WERI-Rb-1 (cell line): ENCODE data around the gene FNDC4.

Experiments
- DNase-seq: peaks from one replicate; pipeline ENCODE4 v3.0.0-alpha.2; 2020
- H3K27ac ChIP-seq: fragments of 250-450 bp; sonication (Bioruptor Pico); 2 replicates; pipeline ENCODE4 v1.5.1; 2020; ENCODE audit warnings: mild to moderate bottlenecking, moderate library complexity
- H3K27me3 ChIP-seq: fragments of 250-450 bp; sonication (Bioruptor Pico); 2 replicates; pipeline ENCODE4 v1.5.1; 2021; ENCODE audit warnings: mild to moderate bottlenecking, low read depth, moderate library complexity; ENCODE audit not compliant: insufficient read depth, severe bottlenecking
- H3K36me3 ChIP-seq: fragments of 250-450 bp; sonication (Bioruptor Pico); 2 replicates; pipeline ENCODE4 v1.5.1; 2020; ENCODE audit warnings: mild to moderate bottlenecking, moderate library complexity
- H3K4me3 ChIP-seq: 2 replicates; pipeline ENCODE4 v1.5.1; 2011; ENCODE audit warnings: low read depth, mild to moderate bottlenecking, control low read depth, low read length
- H3K9me3 ChIP-seq: fragments of 250-450 bp; sonication (Bioruptor Pico); 2 replicates; pipeline ENCODE4 v1.5.1; 2021; ENCODE audit warnings: mild to moderate bottlenecking, moderate library complexity; ENCODE audit not compliant: severe bottlenecking
- TF ChIP-seq, protein P1 (sequence below): IDR thresholded peaks from 2 replicates; pipeline ENCODE4 v1.5.1; 2011; ENCODE audit warnings: low read depth, mild to moderate bottlenecking, control low read depth, inconsistent platforms, low read length

FNDC4 gene

DNA sequence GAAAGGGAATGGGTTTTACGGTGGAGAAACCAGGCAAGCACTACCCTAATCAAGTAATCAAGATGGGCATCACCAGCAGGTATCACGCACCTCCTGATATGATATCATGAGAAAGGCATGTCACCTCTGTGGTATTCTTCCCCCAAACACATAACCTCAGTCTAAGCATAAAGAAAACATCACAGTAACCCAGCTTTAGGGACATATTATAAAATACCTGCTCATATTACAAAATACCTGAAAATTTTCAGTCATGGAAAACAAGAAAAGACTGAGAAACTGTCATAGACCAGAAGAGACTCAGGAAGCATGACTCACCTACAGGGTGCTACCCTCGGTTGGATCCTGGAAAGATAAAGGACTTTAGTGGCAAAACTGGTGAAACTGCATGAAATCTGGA, 32.2 kb upstream of the FNDC4 start:
- Histone ChIP-seq H3K27ac (no peak overlapping the region), H3K27me3 (no peaks in the 10 kb centered on the region), H3K36me3 (no peaks in the 10 kb centered on the region), H3K4me3 (no peak overlapping the region), H3K9me3 (no peaks in the 10 kb centered on the region)
- no peak for DNase-seq
- TF ChIP-seq, protein P1, sequence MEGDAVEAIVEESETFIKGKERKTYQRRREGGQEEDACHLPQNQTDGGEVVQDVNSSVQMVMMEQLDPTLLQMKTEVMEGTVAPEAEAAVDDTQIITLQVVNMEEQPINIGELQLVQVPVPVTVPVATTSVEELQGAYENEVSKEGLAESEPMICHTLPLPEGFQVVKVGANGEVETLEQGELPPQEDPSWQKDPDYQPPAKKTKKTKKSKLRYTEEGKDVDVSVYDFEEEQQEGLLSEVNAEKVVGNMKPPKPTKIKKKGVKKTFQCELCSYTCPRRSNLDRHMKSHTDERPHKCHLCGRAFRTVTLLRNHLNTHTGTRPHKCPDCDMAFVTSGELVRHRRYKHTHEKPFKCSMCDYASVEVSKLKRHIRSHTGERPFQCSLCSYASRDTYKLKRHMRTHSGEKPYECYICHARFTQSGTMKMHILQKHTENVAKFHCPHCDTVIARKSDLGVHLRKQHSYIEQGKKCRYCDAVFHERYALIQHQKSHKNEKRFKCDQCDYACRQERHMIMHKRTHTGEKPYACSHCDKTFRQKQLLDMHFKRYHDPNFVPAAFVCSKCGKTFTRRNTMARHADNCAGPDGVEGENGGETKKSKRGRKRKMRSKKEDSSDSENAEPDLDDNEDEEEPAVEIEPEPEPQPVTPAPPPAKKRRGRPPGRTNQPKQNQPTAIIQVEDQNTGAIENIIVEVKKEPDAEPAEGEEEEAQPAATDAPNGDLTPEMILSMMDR, result no peak

DNA sequence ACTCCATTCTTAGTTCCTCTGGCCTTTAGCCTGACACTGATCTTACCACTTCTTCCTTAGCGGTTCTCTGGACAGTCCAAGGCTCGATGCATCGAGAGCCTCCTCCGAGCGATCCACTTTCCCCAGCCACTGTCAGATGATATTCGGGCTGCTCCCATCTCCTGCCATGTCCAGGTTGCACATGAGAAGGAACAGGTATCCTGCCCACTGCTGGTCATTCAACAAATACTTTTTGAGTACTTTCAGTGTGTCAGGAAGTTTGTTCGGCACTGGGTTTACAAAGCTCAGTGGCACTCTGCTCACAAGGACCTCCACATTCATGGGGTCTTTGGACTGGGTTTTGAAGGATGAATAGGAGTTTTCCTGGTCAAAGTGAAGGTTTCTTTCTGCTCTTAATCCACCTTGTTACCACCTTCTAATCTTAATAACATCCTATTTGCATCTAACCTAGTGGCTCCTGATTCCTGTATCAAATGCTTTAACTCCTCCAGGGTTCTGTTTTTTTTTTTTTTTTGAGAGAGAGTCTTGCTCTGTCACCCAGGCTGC, 27.5 kb upstream of the FNDC4 start:
- no peak for DNase-seq
- H3K9me3 ChIP-seq, result no peaks in the 10 kb centered on the region
- no peaks in the 10 kb centered on the region for H3K27me3 ChIP-seq
- no peak overlapping the region for H3K27ac ChIP-seq
- TF ChIP-seq, protein P1, result 0 out of 2 replicates have a peak, but pooled peaks have one; percentile 3
- no peak overlapping the region for H3K4me3 ChIP-seq
- no peaks in the 10 kb centered on the region for H3K36me3 ChIP-seq

DNA sequence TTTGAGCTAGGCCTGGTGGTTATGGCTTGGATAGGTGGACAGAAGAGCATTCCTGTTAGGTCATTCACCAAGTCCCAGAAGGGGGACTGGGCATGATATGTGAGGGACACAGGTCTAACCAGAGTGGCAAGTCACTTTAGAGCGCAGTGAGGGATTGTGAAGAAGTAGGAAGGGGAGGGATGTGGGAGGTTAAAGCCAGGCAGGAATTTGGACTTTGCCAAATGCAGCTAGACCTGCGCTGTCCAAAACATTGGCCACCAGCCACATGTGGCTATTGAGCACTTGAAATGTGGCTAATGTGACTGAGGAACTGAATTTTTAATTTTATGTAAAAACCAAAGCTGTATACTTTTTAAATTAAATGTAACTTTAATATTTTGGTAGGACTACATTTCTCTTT, 25.3 kb upstream of the FNDC4 start:
- no peak overlapping the region for H3K4me3 ChIP-seq
- H3K27ac ChIP-seq, result no peak overlapping the region
- DNase-seq, result no peak
- H3K27me3 ChIP-seq, result no peaks in the 10 kb centered on the region
- TF ChIP-seq, protein P1, result no peak
- H3K9me3 ChIP-seq, result no peaks in the 10 kb centered on the region
- no peaks in the 10 kb centered on the region for H3K36me3 ChIP-seq

DNA sequence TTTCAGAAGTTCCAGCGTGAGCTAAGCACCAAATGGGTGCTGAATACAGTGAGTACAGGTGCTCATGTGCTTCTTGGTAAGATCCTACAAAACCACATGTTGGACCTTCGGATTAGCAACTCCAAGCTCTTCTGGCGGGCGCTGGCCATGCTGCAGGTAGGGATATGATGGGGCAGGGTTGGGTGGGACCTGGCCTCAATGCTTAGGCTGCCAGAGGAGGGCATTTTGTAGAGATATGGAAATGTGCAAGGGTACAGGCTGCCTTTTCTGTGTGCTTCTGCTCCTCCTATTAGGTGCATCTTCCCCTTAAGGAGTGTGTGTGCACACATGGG, 23.7 kb upstream of the FNDC4 start:
- Histone ChIP-seq H3K36me3 (no peaks in the 10 kb centered on the region), H3K27me3 (no peaks in the 10 kb centered on the region), H3K27ac (no peak overlapping the region), H3K9me3 (no peaks in the 10 kb centered on the region), H3K4me3 (no peak overlapping the region)
- no peak for DNase-seq
- TF ChIP-seq, protein P1, result no peak

DNA sequence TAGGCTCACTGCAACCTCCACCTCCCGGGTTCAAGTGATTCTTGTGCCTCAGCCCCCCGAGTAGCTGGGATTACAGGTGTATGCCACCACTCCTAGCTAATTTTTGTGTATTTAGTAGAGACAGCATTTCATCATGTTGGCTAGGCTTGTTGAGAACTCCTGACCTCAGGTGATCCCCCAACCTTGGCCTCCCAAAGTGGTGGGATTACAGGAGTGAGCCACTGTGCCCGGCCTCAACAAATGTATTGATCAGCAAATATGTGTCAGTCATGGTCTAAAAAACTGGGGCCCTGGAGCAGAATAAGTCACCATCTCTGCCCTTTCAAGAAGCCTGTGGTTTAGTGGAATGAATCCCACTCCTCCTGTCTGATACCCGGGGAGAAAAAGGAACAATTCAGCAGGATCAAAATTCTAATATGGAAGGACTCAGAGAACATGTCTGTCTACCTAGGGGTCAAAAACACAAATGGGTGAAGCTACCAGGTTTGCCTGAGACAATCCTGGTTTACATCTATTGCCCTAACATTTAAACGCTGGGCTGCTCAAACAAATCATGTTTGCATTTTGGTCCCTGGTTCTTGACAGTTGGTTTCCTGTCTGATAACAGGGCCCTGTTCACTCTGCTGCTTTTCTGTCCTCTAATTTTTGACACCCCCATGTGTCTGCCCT, 23.2 kb upstream of the FNDC4 start:
- H3K27ac ChIP-seq, result no peak overlapping the region
- no peaks in the 10 kb centered on the region for H3K36me3 ChIP-seq
- DNase-seq, result no peak
- H3K27me3 ChIP-seq, result no peaks in the 10 kb centered on the region
- no peaks in the 10 kb centered on the region for H3K9me3 ChIP-seq
- TF ChIP-seq, protein P1, result no peak
- H3K4me3 ChIP-seq, result no peak overlapping the region

DNA sequence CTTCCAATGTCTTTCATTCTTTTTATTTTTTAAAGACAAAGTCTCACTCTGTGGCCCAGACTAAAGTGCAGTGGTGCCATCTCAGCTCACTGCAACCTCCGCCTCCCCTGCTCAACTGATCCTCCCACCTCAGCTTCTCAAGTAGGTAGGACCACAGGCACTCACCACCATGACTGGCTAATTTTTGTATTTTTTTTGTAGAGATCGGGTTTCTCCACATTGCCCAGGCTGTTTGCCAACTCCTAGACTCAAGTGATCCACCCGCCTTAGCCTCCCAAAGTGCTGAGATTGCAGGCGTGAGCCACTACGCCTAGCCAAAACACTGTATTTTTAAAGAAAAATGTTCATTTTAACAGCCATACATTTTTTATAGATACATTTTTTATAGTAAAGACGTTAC, 14.3 kb upstream of the FNDC4 start:
- H3K9me3 ChIP-seq, result no peaks in the 10 kb centered on the region
- DNase-seq, result no peak
- H3K4me3 ChIP-seq, result no peak overlapping the region
- H3K27ac ChIP-seq, result no peak overlapping the region
- no peaks in the 10 kb centered on the region for H3K36me3 ChIP-seq
- TF ChIP-seq, protein P1, result no peak
- H3K27me3 ChIP-seq, result no peaks in the 10 kb centered on the region
